Ammon's horn (tissue), 1 donor: ENCODE results near the gene C1orf50.
A peak's percentile ranks its signal among the peaks of the same experiment; 100 is the strongest.

Source experiments
- DNase-seq: peaks from one replicate; pipeline ENCODE4 v3.0.0-alpha.2; 2016; ENCODE audit warnings: low spot score

Gene C1orf50

GRCh38 chr1:42759114-42759513 lies 7.9 kb upstream of the C1orf50 start:
- DNase-seq, result no peak

GRCh38 chr1:42761567-42761966 lies 5.5 kb upstream of the C1orf50 start:
- DNase-seq, result no peak

- DNase-seq, result no peak
These were observed 4.8 kb upstream of the C1orf50 start for GRCh38 chr1:42762269-42762668.

- no peak for DNase-seq
These were observed 1.8 kb upstream of the C1orf50 start for GRCh38 chr1:42765269-42765668.

- DNase-seq, result peak; percentile 47
These were observed 963 bp upstream of the C1orf50 start for GRCh38 chr1:42765832-42766740.

- DNase-seq, result no peak
These were observed 506 bp downstream of the C1orf50 start for GRCh38 chr1:42767510-42768000.

GRCh38 chr1:42768172-42768571 lies 1.1 kb downstream of the C1orf50 start:
- DNase-seq, result no peak

GRCh38 chr1:42769811-42770210 lies 2.8 kb downstream of the C1orf50 start:
- DNase-seq, result no peak

- DNase-seq, result no peak
These were observed 6.4 kb downstream of the C1orf50 start for GRCh38 chr1:42773420-42773819.

GRCh38 chr1:42774928-42775526 lies 8.0 kb downstream of the C1orf50 start:
- no peak for DNase-seq

GRCh38 chr1:42776502-42776901 lies 9.5 kb downstream of the C1orf50 start:
- no peak for DNase-seq

GRCh38 chr1:42777852-42778251 lies 10.8 kb downstream of the C1orf50 start:
- peak; percentile 72 for DNase-seq

GRCh38 chr1:42779725-42780124 lies 12.7 kb downstream of the C1orf50 start:
- no peak for DNase-seq

- DNase-seq, result no peak
These were observed 13.1 kb downstream of the C1orf50 start for GRCh38 chr1:42780176-42780575.

- no peak for DNase-seq
These were observed 16.0 kb downstream of the C1orf50 start for GRCh38 chr1:42783092-42783491.

GRCh38 chr1:42784547-42784945 lies 17.5 kb downstream of the C1orf50 start:
- DNase-seq, result no peak

GRCh38 chr1:42784946-42785693 lies 18.1 kb downstream of the C1orf50 start, which contains the start of gene TMEM269:
TSS of gene TMEM269 (plus strand) at chr1:42784991. CDS start at chr1:42789894, 4,903 bp downstream.
- DNase-seq, result peak; percentile 27

GRCh38 chr1:42786097-42786496 lies 19.0 kb downstream of the C1orf50 start:
- no peak for DNase-seq

GRCh38 chr1:42788021-42788420 lies 21.0 kb downstream of the C1orf50 start:
- DNase-seq, result no peak

GRCh38 chr1:42793824-42794223 lies 26.8 kb downstream of the C1orf50 start:
- no peak for DNase-seq

- no peak for DNase-seq
These were observed 30.4 kb downstream of the C1orf50 start for GRCh38 chr1:42797414-42797813.

GRCh38 chr1:42797979-42798378 lies 30.9 kb downstream of the C1orf50 start:
- DNase-seq, result peak; percentile 52
